Panc1 (cell line): ENCODE results near the gene NKX1-2. TPM values are rescaled to one million over a fixed set of nuclear protein-coding genes. Genes with fewer than 3 reads are reported as not detected.

ENCODE experiments used
- ATAC-seq: fragments of 200-7000 bp; cut with Tn5 transposase; 2 replicates; pipeline ENCODE4 v1.9.1; 2020; ENCODE audit warnings: mild to moderate bottlenecking, moderate library complexity
- BruUV-seq: library from RNA; stranded (reverse); fragments of 400-500 nt; replicated peaks from 2 replicates; lab custom pipeline; 2021; lab: Mats Ljungman, UMichigan
- CTCF ChIA-PET: fragments of 300-600 bp; sonication (Branson Sonifier 250); formaldehyde crosslinking; loops from one replicate; lab custom pipeline; 2022; ENCODE audit warnings: antibody characterized with exemption; lab: Charles Lee
- POLR2A ChIA-PET: fragments of 300-600 bp; sonication (Branson Sonifier 250); formaldehyde crosslinking; loops from one replicate; lab custom pipeline; 2022; ENCODE audit warnings: antibody characterized with exemption; lab: Charles Lee
- DNase-seq: peaks from one replicate; pipeline ENCODE4 v3.0.0-alpha.2; 2010; ENCODE audit warnings: low read depth, low spot score
- H3K27ac ChIP-seq: 2 replicates; pipeline ENCODE4 v1.5.1; 2011; ENCODE audit warnings: mild to moderate bottlenecking, low read length, inconsistent platforms
- H3K27me3 ChIP-seq: fragments of 200-500 bp; sonication (Bioruptor generic); 2 replicates; pipeline ENCODE4 v1.6.0; 2014; ENCODE audit warnings: low read length, inconsistent platforms; ENCODE audit not compliant: control insufficient read depth, insufficient read depth
- H3K36me3 ChIP-seq: fragments of 200-500 bp; sonication (Bioruptor generic); 2 replicates; pipeline ENCODE4 v1.5.1; 2014; ENCODE audit warnings: inconsistent platforms, mild to moderate bottlenecking, low read length, moderate library complexity; ENCODE audit not compliant: control insufficient read depth, insufficient read depth
- H3K4me1 ChIP-seq: 2 replicates; pipeline ENCODE4 v1.5.1; 2011; ENCODE audit warnings: inconsistent platforms, mild to moderate bottlenecking, low read length, moderate library complexity; ENCODE audit not compliant: control insufficient read depth, insufficient read depth
- H3K4me3 ChIP-seq, 2 experiments: 2 replicates each; pipeline ENCODE4 v1.5.1; 2011 to 2012; ENCODE audit warnings: low read depth in 2 of 2, low read length in 2 of 2, mild to moderate bottlenecking in 2 of 2, inconsistent platforms in 1 of 2, moderate library complexity in 1 of 2
- H3K9me3 ChIP-seq: fragments of 200-500 bp; sonication (Bioruptor generic); 2 replicates; pipeline ENCODE4 v1.5.1; 2014; ENCODE audit warnings: low read depth, mild to moderate bottlenecking, inconsistent platforms, low read length, moderate library complexity; ENCODE audit not compliant: control insufficient read depth, insufficient read depth
- CTCF ChIP-seq: fragments of 450-650 bp; IDR thresholded peaks from 2 replicates; pipeline ENCODE4 v1.5.1; 2017; ENCODE audit warnings: mild to moderate bottlenecking
- POLR2AphosphoS5 ChIP-seq: IDR thresholded peaks from 2 replicates; pipeline ENCODE4 v1.6.1; 2012; ENCODE audit warnings: mild to moderate bottlenecking, low read depth, low read length, moderate library complexity
- REST ChIP-seq, 2 experiments: IDR thresholded peaks; 2 replicates each; pipeline ENCODE4 v1.6.1; 2011 to 2012; ENCODE audit warnings: low read depth in 2 of 2, control low read depth in 1 of 2, low read length in 1 of 2, mild to moderate bottlenecking in 1 of 2, moderate library complexity in 1 of 2; ENCODE audit not compliant: insufficient read depth in 1 of 2
- SIN3A ChIP-seq: IDR thresholded peaks from 2 replicates; pipeline ENCODE4 v1.6.1; 2012; ENCODE audit warnings: low read depth, mild to moderate bottlenecking, low read length, moderate library complexity, borderline replicate concordance; ENCODE audit not compliant: insufficient read depth
- TCF7L2 ChIP-seq: IDR thresholded peaks from 2 replicates; pipeline ENCODE4 v1.6.1; 2011; ENCODE audit warnings: mild to moderate bottlenecking, low read depth, low read length, inconsistent platforms
- in situ Hi-C: cut with HindIII; loops from 2 replicates; pipeline ENCODE4 v1.10.0; 2016; ENCODE audit warnings: low sequenced_read_pairs, low pct_unique_long_range_greater_than_20kb
- intact Hi-C: fragments of 100-400 bp; cut with micrococcal nuclease; formaldehyde crosslinking; loops from one replicate; pipeline ENCODE4 v1.10.0; 2022; ENCODE audit not compliant: unreplicated experiment
- total RNA-seq: library from RNA; stranded (reverse); gene quantifications from one replicate; pipeline ENCODE4 v1.2.1, GENCODE V29; 2021; ENCODE audit not compliant: unreplicated experiment

The NKX1-2 gene
- total RNA-seq, 1 experiment from 2014 or later, result 0.15 TPM

- peak; percentile 39; the same call in 1 of the 2 replicates for ATAC-seq
- Histone ChIP-seq H3K27ac (no peak overlapping the region), H3K4me1 (peaks cover 3% of the 10 kb centered on the region; the same call in 1 of the 2 replicates), H3K27me3 (no peaks in the 10 kb centered on the region), H3K9me3 (no peaks in the 10 kb centered on the region), H3K36me3 (no peaks in the 10 kb centered on the region), H3K4me3 (no peak overlapping the region)
- in situ Hi-C loops, result no loop called here
- ChIA-PET CTCF (no interaction called here), POLR2A (no interaction called here)
- no peak for DNase-seq
- intact Hi-C loops, result no loop called here
- BruUV-seq, result no TSS peak
- no peak for TF ChIP-seq REST (IDR thresholded peaks at IDR 0.05; ENCODE audit: insufficient read depth in 1 of 2, low read depth in 2 of 2, low read length in 1 of 2)
- TF ChIP-seq TCF7L2, result no peak
- no peak for TF ChIP-seq POLR2AphosphoS5
- TF ChIP-seq CTCF, result no peak
- no peak for TF ChIP-seq SIN3A
Measured at GRCh38 chr10:124477614-124478363, 28.0 kb upstream of the NKX1-2 start.

- H3K4me3 ChIP-seq, result no peak overlapping the region
- H3K27ac ChIP-seq, result no peak overlapping the region
- TF ChIP-seq CTCF, result no peak
- no peaks in the 10 kb centered on the region for H3K9me3 ChIP-seq
- no TSS peak for BruUV-seq
- no peak for ATAC-seq
- H3K27me3 ChIP-seq, result no peaks in the 10 kb centered on the region
- intact Hi-C loops, result no loop called here
- ChIA-PET CTCF (no interaction called here), POLR2A (no interaction called here)
- in situ Hi-C loops, result no loop called here
- H3K36me3 ChIP-seq, result no peaks in the 10 kb centered on the region
- no peak for DNase-seq
- peaks cover 3% of the 10 kb centered on the region; the same call in 1 of the 2 replicates for H3K4me1 ChIP-seq
Measured at GRCh38 chr10:124476043-124476725, 26.3 kb upstream of the NKX1-2 start.
